ENCODE results near the gene COBL.

COBL gene

GRCh38 chr7:51316666-51317581, at the start of gene COBL:
TSS of gene COBL (minus strand) at chr7:51316809. CDS start at chr7:51316633, 176 bp downstream.
- DNase-seq = no peak

- no peak for DNase-seq
Observed at GRCh38 chr7:51366172-51366728, 49.6 kb upstream of the COBL start.

GRCh38 chr7:51357821-51358220, 41.2 kb upstream of the COBL start:
- DNase-seq = no peak

GRCh38 chr7:51356849-51357516, 40.4 kb upstream of the COBL start:
- no peak for DNase-seq

- no peak for DNase-seq
Observed at GRCh38 chr7:51354897-51355296, 38.3 kb upstream of the COBL start.

GRCh38 chr7:51354434-51354833, 37.8 kb upstream of the COBL start:
- no peak for DNase-seq

GRCh38 chr7:51352174-51353100, 35.8 kb upstream of the COBL start:
- no peak for DNase-seq

GRCh38 chr7:51351661-51352060, 35.1 kb upstream of the COBL start:
- no peak for DNase-seq

GRCh38 chr7:51350546-51350896, 33.9 kb upstream of the COBL start:
- no peak for DNase-seq

GRCh38 chr7:51349820-51350545, 33.4 kb upstream of the COBL start:
- no peak for DNase-seq

- no peak for DNase-seq
Observed at GRCh38 chr7:51346126-51346525, 29.5 kb upstream of the COBL start.

GRCh38 chr7:51344406-51345138, 28.0 kb upstream of the COBL start:
- no peak for DNase-seq

GRCh38 chr7:51340936-51341335, 24.3 kb upstream of the COBL start:
- no peak for DNase-seq

- DNase-seq = no peak
Observed at GRCh38 chr7:51340029-51340838, 23.6 kb upstream of the COBL start.

GRCh38 chr7:51335057-51335456, 18.4 kb upstream of the COBL start:
- no peak for DNase-seq

GRCh38 chr7:51329696-51330263, 13.2 kb upstream of the COBL start:
- no peak for DNase-seq

GRCh38 chr7:51328351-51328801, 11.8 kb upstream of the COBL start:
- no peak for DNase-seq

GRCh38 chr7:51327287-51327717, 10.7 kb upstream of the COBL start:
- no peak for DNase-seq

GRCh38 chr7:51326656-51327286, 10.2 kb upstream of the COBL start:
- DNase-seq = no peak

GRCh38 chr7:51325908-51326307, 9.3 kb upstream of the COBL start:
- no peak for DNase-seq
